ENCODE measurements around the gene VSTM2B.

Gene VSTM2B

DNA sequence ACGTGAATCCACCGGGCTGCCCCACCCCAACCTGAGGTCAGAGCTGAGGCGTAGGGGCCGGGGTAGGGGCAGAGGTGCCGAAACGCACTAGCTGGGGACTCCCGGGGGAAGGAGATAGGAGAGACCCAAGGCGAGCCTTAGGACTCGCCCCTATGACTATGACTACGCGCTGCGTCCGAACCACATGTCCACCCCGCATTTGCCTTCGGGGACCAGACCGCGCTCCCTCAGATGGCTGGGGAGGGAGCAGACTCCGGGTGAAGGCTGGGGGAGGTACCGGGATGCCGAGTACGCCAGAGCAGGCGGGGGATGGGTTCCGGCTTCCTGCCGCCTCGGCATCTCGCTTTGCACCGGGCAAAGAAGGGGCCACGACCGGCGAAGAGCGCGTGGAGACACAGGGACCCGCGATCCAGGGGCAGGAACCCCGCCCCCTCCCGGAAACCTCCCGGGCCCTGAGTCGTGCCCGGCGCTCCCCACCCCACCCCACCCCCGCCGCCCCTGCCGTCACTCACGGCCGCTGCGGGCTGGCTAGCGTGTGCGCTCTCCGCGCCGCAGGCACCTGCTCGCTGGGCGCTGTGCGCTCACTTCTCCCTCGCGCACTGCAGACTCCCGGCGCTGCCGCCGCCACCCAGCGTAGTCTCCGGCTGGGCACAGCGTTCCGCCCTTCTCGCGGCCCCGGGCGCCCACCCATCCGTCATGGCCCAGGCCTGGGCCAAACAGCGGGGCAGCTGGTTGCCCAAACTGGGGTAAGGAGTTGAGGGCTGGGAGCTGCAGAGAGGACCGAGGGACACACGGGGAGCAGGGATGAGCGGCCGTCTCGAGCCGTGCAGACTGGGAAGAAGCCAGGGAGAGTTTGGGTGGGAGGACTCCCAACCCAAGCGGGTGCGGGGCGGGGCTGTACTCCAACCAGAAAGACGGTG is 622 bp upstream of the VSTM2B start:
- H3K9me3 ChIP-seq (ENCODE audit: control insufficient read depth in 2 of 2, low read length in 2 of 2): no peaks in the 10 kb centered on the region
- H3K4me3 ChIP-seq (ENCODE audit: low read length in 2 of 2): no peak overlapping the region
- peaks cover 61 to 68% of the 10 kb centered on the region in 2 donors for H3K27me3 ChIP-seq (ENCODE audit: control insufficient read depth in 1 of 2, insufficient read depth in 2 of 2, low read length in 2 of 2)
- peaks cover 40% of the 10 kb centered on the region for H3K4me1 ChIP-seq (ENCODE audit: control insufficient read depth, insufficient read depth, low read length)
- H3K27ac ChIP-seq (ENCODE audit: low read length): no peak overlapping the region
- H3K9ac ChIP-seq (ENCODE audit: low read length in 2 of 2): no peak overlapping the region
- H3K36me3 ChIP-seq (ENCODE audit: control insufficient read depth in 2 of 2, insufficient read depth in 2 of 2, low read length in 2 of 2): no peaks in the 10 kb centered on the region

GRCh38 chr19:29526730-29527499 is 1.1 kb downstream of the VSTM2B start:
- Histone ChIP-seq H3K4me3 (ENCODE audit: low read length in 2 of 2) (peak overlapping the region in 1 of 2 donors; percentile 55), H3K27me3 (ENCODE audit: control insufficient read depth in 1 of 2, insufficient read depth in 2 of 2, low read length in 2 of 2) (peaks cover 63 to 67% of the 10 kb centered on the region in 2 donors), H3K36me3 (ENCODE audit: control insufficient read depth in 2 of 2, insufficient read depth in 2 of 2, low read length in 2 of 2) (no peaks in the 10 kb centered on the region), H3K27ac (ENCODE audit: low read length) (no peak overlapping the region), H3K9me3 (ENCODE audit: control insufficient read depth in 2 of 2, low read length in 2 of 2) (no peaks in the 10 kb centered on the region), H3K9ac (ENCODE audit: low read length in 2 of 2) (no peak overlapping the region), H3K4me1 (ENCODE audit: control insufficient read depth, insufficient read depth, low read length) (peaks cover 42% of the 10 kb centered on the region)

- Histone ChIP-seq H3K27me3 (ENCODE audit: control insufficient read depth in 1 of 2, insufficient read depth in 2 of 2, low read length in 2 of 2) (peaks cover 66 to 67% of the 10 kb centered on the region in 2 donors), H3K36me3 (ENCODE audit: control insufficient read depth in 2 of 2, insufficient read depth in 2 of 2, low read length in 2 of 2) (no peaks in the 10 kb centered on the region), H3K4me3 (ENCODE audit: low read length in 2 of 2) (peak overlapping the region; percentile 53 to 54), H3K9ac (ENCODE audit: low read length in 2 of 2) (no peak overlapping the region), H3K4me1 (ENCODE audit: control insufficient read depth, insufficient read depth, low read length) (peaks cover 42% of the 10 kb centered on the region), H3K27ac (ENCODE audit: low read length) (no peak overlapping the region), H3K9me3 (ENCODE audit: control insufficient read depth in 2 of 2, low read length in 2 of 2) (no peaks in the 10 kb centered on the region)
Observed at GRCh38 chr19:29527500-29528328, 1.9 kb downstream of the VSTM2B start.

DNA sequence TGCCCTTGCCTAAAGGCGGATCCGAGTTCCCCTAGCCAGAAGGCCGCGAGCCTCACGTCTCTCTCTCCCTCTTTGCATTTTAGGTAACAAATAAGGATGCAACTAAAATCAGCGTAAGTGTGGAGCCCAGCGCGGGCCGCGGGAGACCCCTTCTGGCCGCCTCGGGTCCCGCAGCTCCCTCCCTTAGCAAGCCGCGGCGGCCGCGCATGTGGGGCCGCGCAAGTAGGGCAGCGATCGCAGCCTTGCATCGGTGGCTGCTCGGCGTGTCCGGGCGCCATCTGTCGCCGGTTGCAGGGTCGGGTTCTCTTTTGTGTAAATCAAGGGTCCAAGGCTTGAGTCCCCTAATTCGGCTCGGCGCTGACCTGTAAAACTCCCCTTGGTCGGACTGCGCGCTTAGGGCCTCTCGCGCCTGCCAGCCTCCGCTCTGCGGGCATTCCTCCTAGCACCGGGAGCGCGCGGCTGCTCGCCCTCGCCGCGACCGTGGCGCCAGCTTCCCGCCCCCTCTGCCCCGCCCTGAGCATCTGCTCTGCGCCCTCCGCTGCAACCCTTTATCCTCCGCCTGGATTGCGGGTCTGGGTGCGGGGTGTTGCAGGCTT is 2.7 kb downstream of the VSTM2B start:
- Histone ChIP-seq H3K36me3 (ENCODE audit: control insufficient read depth in 2 of 2, insufficient read depth in 2 of 2, low read length in 2 of 2) (no peaks in the 10 kb centered on the region), H3K9ac (ENCODE audit: low read length in 2 of 2) (no peak overlapping the region), H3K4me1 (ENCODE audit: control insufficient read depth, insufficient read depth, low read length) (peaks cover 44% of the 10 kb centered on the region), H3K4me3 (ENCODE audit: low read length in 2 of 2) (peak overlapping the region; percentile 53 to 54), H3K27ac (ENCODE audit: low read length) (no peak overlapping the region), H3K9me3 (ENCODE audit: control insufficient read depth in 2 of 2, low read length in 2 of 2) (no peaks in the 10 kb centered on the region), H3K27me3 (ENCODE audit: control insufficient read depth in 1 of 2, insufficient read depth in 2 of 2, low read length in 2 of 2) (peaks cover 65 to 69% of the 10 kb centered on the region in 2 donors)

- H3K27me3 ChIP-seq (ENCODE audit: control insufficient read depth in 1 of 2, insufficient read depth in 2 of 2, low read length in 2 of 2): peaks cover 62 to 65% of the 10 kb centered on the region in 2 donors
- no peak overlapping the region for H3K27ac ChIP-seq (ENCODE audit: low read length)
- peak overlapping the region in 1 of 2 donors; percentile 53 for H3K4me3 ChIP-seq (ENCODE audit: low read length in 2 of 2)
- H3K9me3 ChIP-seq (ENCODE audit: control insufficient read depth in 2 of 2, low read length in 2 of 2): no peaks in the 10 kb centered on the region
- no peaks in the 10 kb centered on the region for H3K36me3 ChIP-seq (ENCODE audit: control insufficient read depth in 2 of 2, insufficient read depth in 2 of 2, low read length in 2 of 2)
- H3K4me1 ChIP-seq (ENCODE audit: control insufficient read depth, insufficient read depth, low read length): peaks cover 44% of the 10 kb centered on the region
- no peak overlapping the region for H3K9ac ChIP-seq (ENCODE audit: low read length in 2 of 2)
Observed at GRCh38 chr19:29528946-29529645, 3.3 kb downstream of the VSTM2B start.

DNA sequence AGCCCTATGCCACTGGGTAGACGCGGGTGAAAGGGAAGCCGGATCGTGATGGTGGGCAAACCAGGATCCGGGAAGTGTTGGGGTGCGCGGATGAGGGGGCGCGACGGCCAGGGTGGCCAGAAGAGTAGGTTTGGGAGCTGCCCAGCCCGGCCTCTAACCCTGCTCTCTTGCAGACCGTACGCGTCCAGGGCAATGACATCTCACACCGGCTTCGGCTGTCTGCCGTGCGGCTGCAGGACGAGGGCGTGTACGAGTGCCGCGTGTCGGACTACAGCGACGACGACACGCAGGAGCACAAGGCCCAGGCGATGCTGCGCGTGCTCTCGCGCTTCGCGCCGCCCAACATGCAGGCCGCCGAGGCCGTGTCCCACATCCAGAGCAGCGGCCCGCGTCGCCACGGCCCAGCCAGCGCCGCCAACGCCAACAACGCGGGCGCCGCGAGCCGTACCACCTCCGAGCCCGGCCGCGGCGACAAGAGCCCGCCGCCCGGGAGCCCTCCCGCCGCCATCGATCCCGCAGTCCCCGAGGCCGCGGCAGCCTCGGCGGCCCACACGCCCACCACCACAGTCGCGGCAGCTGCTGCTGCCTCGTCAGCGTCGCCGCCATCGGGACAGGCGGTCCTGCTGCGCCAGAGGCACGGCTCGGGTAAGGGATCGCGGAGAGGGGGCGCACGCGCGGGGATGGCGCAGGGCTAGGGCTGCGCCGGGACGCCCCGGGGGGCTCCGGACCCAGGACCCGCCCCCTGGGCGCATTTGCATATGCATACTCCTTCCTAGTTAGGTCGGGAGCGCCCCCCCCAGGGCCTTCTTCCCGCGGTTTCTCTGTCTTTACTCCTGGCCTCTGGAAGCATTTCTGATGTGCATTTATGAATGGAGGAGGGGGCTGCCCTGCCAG is 4.1 kb downstream of the VSTM2B start:
- no peaks in the 10 kb centered on the region for H3K36me3 ChIP-seq (ENCODE audit: control insufficient read depth in 2 of 2, insufficient read depth in 2 of 2, low read length in 2 of 2)
- H3K9ac ChIP-seq (ENCODE audit: low read length in 2 of 2): no peak overlapping the region
- peaks cover 56 to 61% of the 10 kb centered on the region in 2 donors for H3K27me3 ChIP-seq (ENCODE audit: control insufficient read depth in 1 of 2, insufficient read depth in 2 of 2, low read length in 2 of 2)
- H3K9me3 ChIP-seq (ENCODE audit: control insufficient read depth in 2 of 2, low read length in 2 of 2): no peaks in the 10 kb centered on the region
- no peak overlapping the region for H3K4me3 ChIP-seq (ENCODE audit: low read length in 2 of 2)
- peaks cover 44% of the 10 kb centered on the region for H3K4me1 ChIP-seq (ENCODE audit: control insufficient read depth, insufficient read depth, low read length)
- H3K27ac ChIP-seq (ENCODE audit: low read length): no peak overlapping the region

DNA sequence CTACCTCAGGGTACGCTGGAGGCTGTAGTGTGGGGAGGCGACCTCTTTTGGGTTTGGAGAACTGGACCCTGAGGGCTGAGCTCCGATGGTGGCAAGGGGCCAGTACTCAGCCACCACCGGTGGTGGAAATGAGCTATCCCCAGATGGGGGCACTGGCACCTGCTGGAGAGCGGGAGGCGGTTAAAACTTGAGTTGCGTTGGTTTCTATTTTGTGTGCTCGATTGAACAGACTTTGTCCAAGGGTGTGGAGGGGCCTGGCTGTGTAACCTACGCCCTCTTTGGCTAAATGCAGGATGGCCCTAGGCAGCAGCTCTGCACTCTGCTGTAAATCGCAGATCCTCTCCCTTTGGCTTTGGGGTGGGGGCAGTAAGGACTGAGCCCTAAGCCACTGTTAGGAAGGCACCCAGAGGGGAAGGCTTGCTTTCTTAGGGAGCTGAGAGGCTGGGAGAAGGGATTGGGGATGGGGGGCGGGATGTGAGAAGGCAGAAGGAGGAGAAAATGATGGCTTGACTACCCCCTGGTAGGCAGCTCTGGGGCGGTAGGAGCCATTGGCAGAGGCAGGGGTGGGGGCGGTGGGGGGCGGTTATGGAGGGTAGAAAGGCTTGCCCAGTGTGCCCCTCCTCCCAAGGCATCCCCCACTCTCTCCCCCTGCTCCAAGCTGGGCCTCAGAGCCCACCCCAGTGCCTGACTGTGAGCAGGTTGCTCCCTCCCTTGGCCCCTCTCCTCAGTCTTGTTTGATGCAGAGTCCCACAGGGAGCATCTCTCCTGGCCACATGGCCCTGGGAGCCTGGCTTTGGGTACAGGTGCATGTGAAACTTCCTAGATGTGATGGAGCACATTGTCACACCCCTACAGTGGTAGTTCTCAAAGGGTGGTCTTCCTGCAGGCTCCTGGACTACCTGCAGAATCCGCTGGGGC is 5.0 kb downstream of the VSTM2B start:
- Histone ChIP-seq H3K27ac (ENCODE audit: low read length) (no peak overlapping the region), H3K9me3 (ENCODE audit: control insufficient read depth in 2 of 2, low read length in 2 of 2) (no peaks in the 10 kb centered on the region), H3K9ac (ENCODE audit: low read length in 2 of 2) (no peak overlapping the region), H3K27me3 (ENCODE audit: control insufficient read depth in 1 of 2, insufficient read depth in 2 of 2, low read length in 2 of 2) (peaks cover 54 to 60% of the 10 kb centered on the region in 2 donors), H3K36me3 (ENCODE audit: control insufficient read depth in 2 of 2, insufficient read depth in 2 of 2, low read length in 2 of 2) (no peaks in the 10 kb centered on the region), H3K4me1 (ENCODE audit: control insufficient read depth, insufficient read depth, low read length) (peaks cover 40% of the 10 kb centered on the region), H3K4me3 (ENCODE audit: low read length in 2 of 2) (no peak overlapping the region)

GRCh38 chr19:29531458-29532025 is 5.7 kb downstream of the VSTM2B start:
- Histone ChIP-seq H3K36me3 (ENCODE audit: control insufficient read depth in 2 of 2, insufficient read depth in 2 of 2, low read length in 2 of 2) (no peaks in the 10 kb centered on the region), H3K9me3 (ENCODE audit: control insufficient read depth in 2 of 2, low read length in 2 of 2) (no peaks in the 10 kb centered on the region), H3K27me3 (ENCODE audit: control insufficient read depth in 1 of 2, insufficient read depth in 2 of 2, low read length in 2 of 2) (peaks cover 48 to 59% of the 10 kb centered on the region in 2 donors), H3K4me3 (ENCODE audit: low read length in 2 of 2) (no peak overlapping the region), H3K4me1 (ENCODE audit: control insufficient read depth, insufficient read depth, low read length) (peaks cover 34% of the 10 kb centered on the region), H3K9ac (ENCODE audit: low read length in 2 of 2) (no peak overlapping the region), H3K27ac (ENCODE audit: low read length) (no peak overlapping the region)

Measured in stomach smooth muscle (tissue), 2 donors.